ENCODE measurements around the gene HHIPL2.
"Not testable (repeated sequence)": the region's sequence is repeated elsewhere in the genome, so short reads cannot be mapped to it uniquely, and the experiment has no call there.

The HHIPL2 gene

GRCh38 chr1:222539951-222540597, 7.8 kb downstream of the HHIPL2 start:
- DNase-seq, result no peak

GRCh38 chr1:222535455-222535854, 12.4 kb downstream of the HHIPL2 start:
- DNase-seq, result no peak

GRCh38 chr1:222530852-222531251, 17.1 kb downstream of the HHIPL2 start:
- no peak for DNase-seq

- DNase-seq, result no peak
Measured at GRCh38 chr1:222529916-222530315, 18.0 kb downstream of the HHIPL2 start.

- DNase-seq, result no peak
Measured at GRCh38 chr1:222529181-222529580, 18.7 kb downstream of the HHIPL2 start.

GRCh38 chr1:222525951-222526350, 22.0 kb downstream of the HHIPL2 start:
- peak in 1 of 5 experiments; percentile 4 for DNase-seq

GRCh38 chr1:222523852-222524251, 24.1 kb downstream of the HHIPL2 start:
- no peak for DNase-seq

- no peak for DNase-seq
Measured at GRCh38 chr1:222522105-222522915, 25.6 kb downstream of the HHIPL2 start.

GRCh38 chr1:222521299-222522104, 26.4 kb downstream of the HHIPL2 start:
- DNase-seq, result no peak

- not testable (repeated sequence) for DNase-seq
Measured at GRCh38 chr1:222489496-222489895, 58.4 kb downstream of the HHIPL2 start.

GRCh38 chr1:222487774-222488173, 60.1 kb downstream of the HHIPL2 start:
- not testable (repeated sequence) for DNase-seq

- not testable (repeated sequence) for DNase-seq
Measured at GRCh38 chr1:222484005-222484404, 63.9 kb downstream of the HHIPL2 start.

- DNase-seq, result not testable (repeated sequence)
Measured at GRCh38 chr1:222479567-222479966, 68.3 kb downstream of the HHIPL2 start.

- not testable (repeated sequence) for DNase-seq
Measured at GRCh38 chr1:222476436-222476835, 71.5 kb downstream of the HHIPL2 start.

- not testable (repeated sequence) for DNase-seq
Measured at GRCh38 chr1:222473717-222474116, 74.2 kb downstream of the HHIPL2 start.

- DNase-seq, result not testable (repeated sequence)
Measured at GRCh38 chr1:222472776-222473540, 74.9 kb downstream of the HHIPL2 start.

Data from T-helper 2 cell (primary cell).